ENCODE measurements around the gene KRTAP19-4. TPM values are rescaled to one million over a fixed set of nuclear protein-coding genes. Genes with fewer than 3 reads are reported as not detected.

KRTAP19-4 gene
- total and polyA plus RNA-seq, 2 donors = not detected

Other genes starting within 250 kb of the KRTAP19-4 start
- gene KRTAP24-1, start 214.2 kb downstream of the KRTAP19-4 start, total RNA-seq = not detected
- not detected for gene KRTAP24-1, start 214.2 kb downstream of the KRTAP19-4 start, polyA plus RNA-seq
- gene KRTAP25-1, start 207.7 kb downstream of the KRTAP19-4 start, total RNA-seq = not detected
- gene KRTAP25-1, start 207.7 kb downstream of the KRTAP19-4 start, polyA plus RNA-seq = not detected
- not detected for gene KRTAP26-1, start 176.8 kb downstream of the KRTAP19-4 start, total RNA-seq
- 0.09 TPM for gene KRTAP26-1, start 176.8 kb downstream of the KRTAP19-4 start, polyA plus RNA-seq
- not detected for gene KRTAP27-1, start 159.5 kb downstream of the KRTAP19-4 start, total RNA-seq
- 0.07 TPM for gene KRTAP27-1, start 159.5 kb downstream of the KRTAP19-4 start, polyA plus RNA-seq
- gene KRTAP23-1, start 148.6 kb downstream of the KRTAP19-4 start, total RNA-seq = not detected
- not detected for gene KRTAP23-1, start 148.6 kb downstream of the KRTAP19-4 start, polyA plus RNA-seq
- gene KRTAP13-2, start 124.9 kb downstream of the KRTAP19-4 start, total RNA-seq = not detected
- gene KRTAP13-2, start 124.9 kb downstream of the KRTAP19-4 start, polyA plus RNA-seq = 0.80 TPM
- gene KRTAP13-1, start 101.1 kb downstream of the KRTAP19-4 start, total RNA-seq = not detected
- 0.16 TPM for gene KRTAP13-1, start 101.1 kb downstream of the KRTAP19-4 start, polyA plus RNA-seq
- gene KRTAP13-3, start 71.2 kb downstream of the KRTAP19-4 start, total RNA-seq = not detected
- not detected for gene KRTAP13-3, start 71.2 kb downstream of the KRTAP19-4 start, polyA plus RNA-seq
- 0.05 TPM for gene KRTAP13-4, start 66.9 kb downstream of the KRTAP19-4 start, total RNA-seq
- gene KRTAP13-4, start 66.9 kb downstream of the KRTAP19-4 start, polyA plus RNA-seq = 0.34 TPM
- not detected for gene KRTAP15-1, start 56.9 kb downstream of the KRTAP19-4 start, total RNA-seq
- gene KRTAP15-1, start 56.9 kb downstream of the KRTAP19-4 start, polyA plus RNA-seq = not detected
- gene KRTAP19-1, start 16.8 kb downstream of the KRTAP19-4 start, total RNA-seq = not detected
- 0.14 TPM for gene KRTAP19-1, start 16.8 kb downstream of the KRTAP19-4 start, polyA plus RNA-seq
- gene KRTAP19-2, start 9.7 kb downstream of the KRTAP19-4 start, total RNA-seq = not detected
- gene KRTAP19-2, start 9.7 kb downstream of the KRTAP19-4 start, polyA plus RNA-seq = not detected
- not detected for gene KRTAP19-3, start 5.2 kb downstream of the KRTAP19-4 start, total RNA-seq
- gene KRTAP19-3, start 5.2 kb downstream of the KRTAP19-4 start, polyA plus RNA-seq = 2.4 TPM
- 0.19 TPM for gene KRTAP19-5, start 5.0 kb upstream of the KRTAP19-4 start, total RNA-seq
- 0.91 TPM for gene KRTAP19-5, start 5.0 kb upstream of the KRTAP19-4 start, polyA plus RNA-seq
- not detected for gene KRTAP19-6, start 44.7 kb upstream of the KRTAP19-4 start, total RNA-seq
- gene KRTAP19-6, start 44.7 kb upstream of the KRTAP19-4 start, polyA plus RNA-seq = not detected
- gene KRTAP19-7, start 64.1 kb upstream of the KRTAP19-4 start, total RNA-seq = not detected
- gene KRTAP19-7, start 64.1 kb upstream of the KRTAP19-4 start, polyA plus RNA-seq = not detected
- gene KRTAP22-2, start 93.2 kb upstream of the KRTAP19-4 start, total RNA-seq = not detected
- not detected for gene KRTAP22-2, start 93.2 kb upstream of the KRTAP19-4 start, polyA plus RNA-seq
- gene KRTAP6-3, start 95.3 kb upstream of the KRTAP19-4 start, total RNA-seq = not detected
- not detected for gene KRTAP6-3, start 95.3 kb upstream of the KRTAP19-4 start, polyA plus RNA-seq
- gene KRTAP6-2, start 101.7 kb upstream of the KRTAP19-4 start, total RNA-seq = not detected
- gene KRTAP6-2, start 101.7 kb upstream of the KRTAP19-4 start, polyA plus RNA-seq = not detected
- not detected for gene KRTAP22-1, start 103.9 kb upstream of the KRTAP19-4 start, total RNA-seq
- gene KRTAP22-1, start 103.9 kb upstream of the KRTAP19-4 start, polyA plus RNA-seq = not detected
- not detected for gene KRTAP6-1, start 116.8 kb upstream of the KRTAP19-4 start, total RNA-seq
- not detected for gene KRTAP6-1, start 116.8 kb upstream of the KRTAP19-4 start, polyA plus RNA-seq
- not detected for gene KRTAP20-1, start 119.3 kb upstream of the KRTAP19-4 start, total RNA-seq
- not detected for gene KRTAP20-1, start 119.3 kb upstream of the KRTAP19-4 start, polyA plus RNA-seq
- not detected for gene KRTAP20-4, start 123.5 kb upstream of the KRTAP19-4 start, total RNA-seq
- not detected for gene KRTAP20-4, start 123.5 kb upstream of the KRTAP19-4 start, polyA plus RNA-seq
- not detected for gene KRTAP20-2, start 138.0 kb upstream of the KRTAP19-4 start, total RNA-seq
- not detected for gene KRTAP20-2, start 138.0 kb upstream of the KRTAP19-4 start, polyA plus RNA-seq
- gene KRTAP20-3, start 145.7 kb upstream of the KRTAP19-4 start, total RNA-seq = not detected
- not detected for gene KRTAP20-3, start 145.7 kb upstream of the KRTAP19-4 start, polyA plus RNA-seq
- gene KRTAP21-3, start 221.6 kb upstream of the KRTAP19-4 start, total RNA-seq = not detected
- gene KRTAP21-3, start 221.6 kb upstream of the KRTAP19-4 start, polyA plus RNA-seq = not detected